ELF-1 (cell line): ENCODE data around the gene NPAS4.
"Not testable (repeated sequence)": the region's sequence is repeated elsewhere in the genome, so short reads cannot be mapped to it uniquely, and the experiment has no call there.

Experiments
- DNase-seq: peaks from one replicate; pipeline ENCODE4 v3.0.0-alpha.2; 2016; ENCODE audit warnings: low read depth, low spot score

The NPAS4 gene

DNA sequence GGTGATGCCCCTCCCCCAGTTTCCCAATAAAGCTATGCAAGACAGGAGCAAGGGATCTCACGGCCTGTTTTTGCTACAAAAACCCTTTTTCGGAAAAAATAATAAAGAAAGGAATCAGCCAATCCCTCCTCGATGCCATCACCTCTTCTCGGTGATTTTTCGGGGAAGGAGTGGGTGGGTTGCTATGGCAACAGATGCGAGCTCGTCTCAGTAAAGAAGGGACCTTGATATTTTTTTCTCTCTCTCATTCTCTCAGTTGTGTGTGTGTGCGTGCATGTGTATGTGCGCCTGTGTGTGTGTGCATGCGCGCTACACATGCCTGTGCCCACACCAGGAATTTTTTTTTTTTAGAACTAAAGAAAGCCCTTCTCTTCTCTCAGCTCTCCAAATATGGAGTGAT, 3.8 kb upstream of the NPAS4 start:
- no peak for DNase-seq

DNA sequence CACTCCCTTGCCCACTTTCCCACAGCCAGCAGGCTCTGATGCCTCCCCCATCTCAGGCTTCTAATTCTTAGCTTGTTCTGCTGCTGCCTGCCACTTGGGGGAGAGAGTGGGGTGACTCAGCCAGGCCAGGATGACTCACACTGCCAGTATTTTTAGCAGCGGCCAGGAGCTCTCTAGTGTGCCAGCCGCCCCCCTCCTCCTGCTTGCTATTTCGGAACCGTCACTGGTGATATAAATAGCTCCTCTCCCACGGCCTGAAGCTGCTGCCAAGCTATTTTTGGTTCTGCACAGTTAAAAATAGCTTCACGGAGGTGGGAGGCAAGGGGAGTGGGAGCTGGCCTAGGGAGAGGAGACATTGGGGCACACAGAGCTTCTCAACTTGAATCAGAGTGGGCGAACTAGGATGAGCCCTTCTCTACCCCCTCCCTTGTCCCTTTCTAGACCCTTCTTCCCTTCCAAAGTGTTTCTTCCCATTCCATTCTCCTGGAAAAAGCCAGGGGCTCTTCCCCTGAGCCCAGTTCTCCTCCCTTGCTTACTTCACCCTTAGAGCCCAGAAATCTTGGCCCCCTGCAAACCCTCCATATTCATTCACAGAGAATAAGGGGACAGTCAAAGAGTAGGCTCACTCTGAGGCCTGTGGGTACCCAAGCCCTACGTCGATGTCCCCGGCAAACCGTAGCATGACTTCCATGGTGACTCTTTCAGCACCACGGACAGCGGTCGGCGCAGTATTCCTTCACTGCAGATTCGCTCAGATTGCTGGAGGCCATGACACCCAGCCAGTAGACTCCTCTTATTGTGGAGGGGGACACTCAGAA, 2.5 kb upstream of the NPAS4 start:
- DNase-seq = peak; percentile 79

DNA sequence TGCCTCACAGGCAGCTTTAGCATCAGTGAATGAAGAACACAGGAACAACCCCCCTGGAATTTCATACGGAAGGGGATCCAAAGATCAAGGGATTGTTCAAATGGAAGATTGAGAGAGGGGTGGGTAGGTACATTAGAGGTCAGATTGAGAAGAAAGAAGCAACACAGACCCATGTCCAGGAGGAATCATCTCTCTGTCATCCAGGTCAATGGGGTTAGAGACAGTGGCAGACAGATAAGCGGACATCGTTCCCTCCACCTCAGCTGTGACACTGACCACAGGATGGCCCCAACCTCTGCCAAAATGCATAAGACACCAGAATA, 1.9 kb upstream of the NPAS4 start:
- no peak for DNase-seq

DNA sequence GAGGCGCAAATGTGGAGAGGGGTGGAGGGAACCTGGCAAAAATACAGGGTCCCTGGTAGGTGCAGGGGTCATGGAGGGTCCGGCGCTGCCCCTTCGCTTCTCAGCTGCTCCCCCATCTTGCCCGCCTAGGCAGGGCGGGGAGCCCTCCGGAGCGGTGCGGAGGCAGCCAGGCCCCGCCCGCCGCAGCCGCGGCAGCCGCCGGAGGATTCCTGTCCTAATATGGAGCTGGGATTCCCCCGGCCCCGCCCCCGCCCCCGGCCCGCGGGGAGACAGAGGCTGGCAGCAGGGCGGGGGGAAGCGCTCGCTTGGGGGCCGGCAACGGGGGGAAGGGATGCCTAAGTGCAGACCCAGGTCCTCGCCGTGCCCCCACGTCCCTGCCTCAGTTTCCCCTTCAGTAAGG, 1.0 kb upstream of the NPAS4 start:
- DNase-seq = peak; percentile 42

DNA sequence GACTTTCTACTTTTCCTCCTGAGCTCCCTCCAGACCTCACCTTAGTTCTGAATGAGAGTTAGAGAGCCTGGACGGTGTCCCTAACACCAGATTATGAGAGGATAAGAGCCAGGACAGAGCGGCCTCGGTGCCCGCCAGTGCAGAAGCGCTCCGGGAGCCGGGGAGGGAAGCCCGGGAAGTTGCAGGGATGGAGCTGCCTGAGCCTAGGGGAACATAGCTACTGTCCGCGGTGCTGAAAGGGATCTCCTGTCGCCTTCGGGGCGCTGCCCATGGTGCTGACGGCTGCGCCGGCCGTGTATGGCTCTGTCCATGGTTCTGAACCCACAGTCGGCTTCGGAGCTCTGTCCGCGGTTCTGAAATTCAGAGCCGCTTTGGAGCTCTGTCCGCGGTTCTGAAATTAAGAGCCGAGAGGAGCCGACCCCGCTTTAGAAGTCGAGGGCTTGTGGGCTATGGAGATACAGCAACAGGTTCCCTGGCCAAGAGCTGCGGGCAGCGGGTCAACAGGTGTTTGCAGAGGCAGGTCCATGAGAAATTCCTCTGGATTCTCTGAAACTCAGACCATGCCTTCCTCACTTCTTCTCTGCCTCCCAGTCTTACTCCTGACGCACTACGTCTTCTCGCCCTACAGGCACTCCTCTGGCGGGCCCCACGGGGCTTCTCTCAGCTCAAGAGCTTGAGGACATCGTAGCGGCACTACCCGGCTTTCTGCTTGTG, 814 bp downstream of the NPAS4 start:
- DNase-seq = peak; percentile 97

DNA sequence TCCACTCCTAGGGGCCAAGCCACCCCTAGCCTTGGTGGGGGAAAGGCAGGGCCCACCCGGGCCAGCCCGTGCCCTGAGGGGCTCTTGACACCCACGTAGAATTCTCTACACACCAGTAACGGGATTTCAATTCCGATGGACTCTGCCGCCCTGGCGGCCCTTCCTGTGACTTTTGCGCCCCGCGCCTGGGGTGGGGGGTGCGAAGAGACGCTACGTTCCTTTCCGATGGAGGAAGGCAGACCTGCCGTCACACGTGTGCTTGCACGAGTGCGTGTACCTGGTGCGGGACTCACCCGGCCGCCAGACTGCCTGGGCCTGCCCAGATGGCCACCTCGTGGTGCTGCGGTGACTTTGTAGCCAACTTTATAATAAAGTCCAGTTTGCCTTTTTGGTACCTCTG, 5.5 kb downstream of the NPAS4 start:
- DNase-seq = no peak

DNA sequence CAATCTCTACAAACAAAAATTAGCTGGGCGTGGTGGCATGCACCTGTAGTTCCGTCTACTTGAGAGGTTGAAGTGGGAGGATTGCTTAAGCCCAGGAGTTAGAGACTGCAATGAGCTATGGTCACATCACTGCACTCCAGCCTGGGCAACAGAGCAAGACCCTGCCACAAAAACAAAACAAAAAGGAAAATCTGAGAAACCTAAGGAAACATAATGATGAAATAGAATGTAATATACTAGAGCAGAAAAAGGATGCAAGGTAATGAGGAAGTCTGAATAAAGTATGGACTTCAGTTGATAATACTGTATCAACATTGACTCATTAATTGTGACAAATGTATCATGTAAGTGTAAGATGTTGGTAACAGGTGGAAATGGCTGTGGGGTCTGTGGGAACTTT, 8.1 kb downstream of the NPAS4 start:
- no peak for DNase-seq

DNA sequence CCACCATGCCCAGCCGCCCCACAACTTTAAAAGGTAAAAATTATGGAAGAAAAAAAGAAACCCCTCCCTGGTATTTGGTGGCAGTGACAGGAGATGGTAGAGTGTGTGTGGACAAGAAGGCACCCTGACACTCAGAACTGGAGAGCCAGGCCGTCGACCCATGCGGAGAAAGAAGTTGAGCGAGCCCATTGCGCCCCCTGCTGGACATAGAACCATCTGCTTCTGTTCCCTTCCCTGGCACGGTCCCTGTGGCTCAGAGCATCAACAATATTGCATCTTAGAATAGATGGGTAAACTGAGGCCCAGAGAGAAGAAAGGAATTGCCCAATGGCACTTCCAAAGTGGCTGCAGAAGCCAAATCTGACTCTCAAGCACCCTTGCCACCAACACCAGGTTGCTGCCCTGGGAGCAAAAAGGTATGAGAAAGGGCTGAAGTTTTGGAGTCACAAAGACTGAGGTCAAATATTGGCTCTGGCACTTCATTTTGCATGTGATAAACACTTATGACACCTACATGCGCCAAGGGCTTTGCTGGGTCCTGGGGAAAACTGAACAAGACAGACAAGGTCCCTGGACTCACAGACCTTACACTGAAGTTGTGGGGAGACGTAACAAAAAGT, 9.3 kb downstream of the NPAS4 start:
- DNase-seq = peak; percentile 82

DNA sequence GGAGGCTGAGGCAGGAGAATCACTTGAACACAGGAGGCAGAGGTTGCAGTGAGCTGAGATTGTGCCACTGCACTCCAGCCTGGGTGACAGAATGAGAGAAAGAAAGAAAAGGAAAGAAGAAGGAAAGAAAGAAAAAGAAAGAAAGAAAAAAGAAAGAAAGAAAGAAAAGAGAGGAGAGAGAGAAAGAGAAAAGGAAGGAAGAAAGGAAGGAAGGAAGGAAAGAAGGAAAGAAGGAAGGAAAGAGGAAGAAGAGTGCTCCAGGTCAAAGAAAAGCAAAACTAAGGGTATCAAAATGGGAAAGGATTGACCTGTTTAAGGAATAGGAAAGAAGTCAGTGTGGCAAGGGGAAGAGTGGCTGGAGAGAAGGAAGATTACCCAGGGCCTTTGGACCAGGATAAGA, 10.5 kb downstream of the NPAS4 start:
- DNase-seq = not testable (repeated sequence)

DNA sequence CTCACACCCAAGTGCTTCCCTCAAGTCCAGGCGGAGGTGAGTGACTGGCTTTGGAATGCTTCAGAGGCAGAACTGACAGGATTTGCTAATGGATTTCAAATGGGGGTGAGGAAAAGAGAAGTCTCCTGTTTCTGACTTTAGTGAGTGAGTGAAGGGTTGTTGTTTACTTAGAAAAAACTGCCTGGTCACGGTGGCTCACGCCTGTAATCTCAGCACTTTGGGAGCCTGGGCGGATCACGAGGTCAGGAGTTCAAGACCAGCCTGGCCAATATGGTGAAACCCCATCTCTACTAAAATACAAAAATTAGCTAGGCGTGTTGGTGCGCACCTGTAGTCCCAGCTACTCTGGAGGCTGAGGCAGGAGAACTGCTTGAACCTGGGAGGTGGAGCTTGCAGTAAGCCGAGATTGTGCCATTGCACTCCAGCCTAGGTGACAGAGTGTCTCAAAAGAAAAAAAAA, 11.1 kb downstream of the NPAS4 start:
- not testable (repeated sequence) for DNase-seq

DNA sequence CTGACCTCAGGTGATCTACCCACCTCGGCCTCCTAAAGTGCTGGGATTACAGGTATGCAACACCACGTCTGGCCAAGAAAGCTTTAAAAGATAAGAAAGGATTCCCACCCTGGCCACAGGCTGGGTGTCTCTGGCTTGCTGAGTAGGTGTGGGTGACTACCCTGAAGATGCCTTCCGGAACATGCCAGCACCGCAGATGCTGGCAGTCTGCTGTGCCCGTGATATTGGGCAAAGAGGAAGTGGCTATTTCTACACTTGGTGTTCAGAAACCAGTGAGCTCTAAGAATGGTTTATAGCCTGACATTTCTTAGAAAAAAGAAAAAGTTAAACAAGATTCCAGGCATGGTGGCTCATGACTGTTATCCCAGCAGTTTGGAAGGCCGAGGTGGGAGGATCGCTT, 11.8 kb downstream of the NPAS4 start:
- DNase-seq = no peak

DNA sequence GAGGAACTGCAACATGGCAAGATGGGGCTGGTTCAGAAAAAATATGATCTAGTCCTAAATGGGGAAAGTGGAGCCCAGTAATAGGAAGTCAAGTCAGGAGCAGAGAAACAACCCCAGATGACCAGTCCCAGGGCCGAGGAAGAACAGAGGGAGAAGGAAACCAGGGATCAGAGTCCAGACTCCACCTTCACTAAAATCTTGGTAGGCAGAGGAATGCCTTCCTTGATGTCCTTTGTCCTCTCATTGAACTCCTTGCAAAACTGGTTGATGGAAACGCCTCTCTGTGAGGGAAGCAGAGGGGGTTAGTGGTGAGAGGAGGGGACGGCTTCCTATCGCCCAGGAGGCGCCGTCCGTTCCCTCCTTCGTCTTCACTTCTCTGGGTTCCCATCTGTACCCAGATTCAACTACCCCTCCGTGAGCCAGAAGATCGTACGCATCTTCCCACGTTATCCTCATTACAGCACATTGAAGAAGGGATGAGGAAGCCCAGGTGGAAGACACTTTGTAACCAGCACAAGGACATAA, 17.2 kb downstream of the NPAS4 start:
- no peak for DNase-seq

DNA sequence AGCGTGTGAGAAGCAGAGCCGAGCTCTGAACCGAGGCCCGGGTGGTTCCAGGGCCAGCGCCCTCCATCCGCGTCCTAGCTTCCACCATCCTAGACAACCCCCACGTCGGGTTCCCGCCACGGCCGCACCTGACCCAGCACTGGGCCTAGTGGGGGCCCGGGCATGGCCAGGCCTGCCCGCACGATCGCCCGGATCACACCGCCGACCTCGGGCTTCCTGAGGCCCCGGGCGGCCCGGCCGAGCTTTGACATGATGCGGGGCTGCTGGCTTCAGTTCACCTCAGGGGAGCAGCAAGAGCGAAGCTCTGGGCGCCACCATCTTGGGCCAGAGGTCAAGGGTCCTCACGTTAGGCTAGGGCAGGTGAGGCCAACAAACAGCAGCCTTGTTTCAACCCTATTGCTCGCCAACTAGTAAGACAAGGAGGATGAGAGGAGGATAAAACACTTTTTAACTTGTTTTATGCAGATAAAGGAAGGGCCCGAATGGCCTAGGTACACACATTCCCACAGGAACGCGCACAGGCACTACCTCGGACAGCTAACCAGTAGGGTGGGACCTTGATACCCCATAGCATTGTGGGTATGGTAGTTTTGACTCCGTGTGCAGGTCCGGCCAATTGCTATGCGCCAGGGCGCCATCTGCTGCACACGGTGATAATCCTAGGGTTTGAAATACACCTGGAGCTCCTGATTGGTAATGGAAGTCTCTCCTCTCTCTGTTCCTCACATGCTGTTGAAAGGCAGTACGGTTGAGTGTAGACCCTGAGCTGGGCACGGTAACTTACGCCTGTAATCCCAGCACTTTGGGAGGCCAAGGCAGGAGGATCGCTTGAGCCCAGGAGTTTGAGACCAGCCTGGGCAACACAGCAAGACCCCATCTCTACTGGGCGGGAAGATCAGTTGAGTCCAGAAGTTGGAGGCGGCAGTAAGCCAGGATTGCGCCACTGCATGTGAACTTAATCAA, 17.9 kb downstream of the NPAS4 start, which contains the start of gene MRPL11:
MRPL11 (minus strand) TSS at position 345 of the 963 bp plus-strand sequence; CDS start at position 251, 94 bp downstream.
- peak; percentile 96 for DNase-seq

DNA sequence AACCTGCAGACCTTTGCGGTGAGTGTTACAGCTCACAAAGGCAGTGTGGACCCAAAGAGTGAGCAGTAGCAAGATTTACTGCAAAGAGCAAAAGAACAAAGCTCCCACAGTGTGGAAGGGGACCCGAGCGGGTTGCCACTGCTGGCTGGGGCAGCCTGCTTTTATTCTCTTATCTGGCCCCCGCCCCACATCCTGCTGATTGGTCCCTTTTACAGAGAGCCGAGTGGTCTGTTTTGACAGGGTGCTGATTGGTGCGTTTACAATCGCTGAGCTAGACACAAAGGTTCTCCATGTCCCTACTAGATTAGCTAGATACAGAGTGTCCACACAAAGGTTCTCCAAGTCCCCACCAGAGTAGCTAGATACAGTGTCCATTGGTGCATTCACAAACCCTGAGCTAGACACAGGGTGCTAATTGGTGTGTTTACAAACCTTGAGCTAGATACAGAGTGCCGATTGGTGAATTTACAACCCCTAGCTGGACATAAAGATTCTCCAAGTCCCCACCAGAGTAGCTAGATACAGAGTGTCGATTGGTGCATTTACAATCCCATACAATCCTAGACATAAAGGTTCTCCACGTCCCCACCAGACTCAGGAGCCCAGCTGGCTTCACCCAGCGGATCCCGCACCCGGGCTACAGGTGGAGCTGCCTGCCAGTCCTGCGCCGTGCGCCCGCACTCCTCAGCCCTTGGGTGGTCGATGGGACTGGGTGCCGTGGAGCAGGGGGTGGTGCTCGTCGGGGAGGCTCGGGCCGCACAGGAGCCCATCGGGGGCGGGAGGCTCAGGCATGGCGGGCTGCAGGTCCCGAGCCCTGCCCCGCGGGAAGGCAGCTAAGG, 19.5 kb downstream of the NPAS4 start:
- DNase-seq = not testable (repeated sequence)

DNA sequence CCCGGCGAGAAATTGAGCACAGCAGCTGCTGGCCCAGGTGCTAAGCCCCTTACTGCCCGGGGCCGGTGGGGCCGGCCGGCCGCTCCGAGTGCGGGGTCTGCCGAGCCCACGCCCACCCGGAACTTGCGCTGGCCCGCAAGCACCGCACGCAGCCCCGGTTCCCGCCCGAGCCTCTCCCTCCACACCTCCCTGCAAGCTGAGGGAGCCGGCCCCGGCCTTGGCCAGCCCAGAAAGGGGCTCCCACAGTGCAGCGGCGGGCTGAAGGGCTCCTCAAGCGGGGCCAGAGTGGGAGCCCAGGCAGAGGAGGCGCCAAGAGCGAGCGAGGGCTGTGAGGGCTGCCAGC, 20.1 kb downstream of the NPAS4 start:
- not testable (repeated sequence) for DNase-seq

DNA sequence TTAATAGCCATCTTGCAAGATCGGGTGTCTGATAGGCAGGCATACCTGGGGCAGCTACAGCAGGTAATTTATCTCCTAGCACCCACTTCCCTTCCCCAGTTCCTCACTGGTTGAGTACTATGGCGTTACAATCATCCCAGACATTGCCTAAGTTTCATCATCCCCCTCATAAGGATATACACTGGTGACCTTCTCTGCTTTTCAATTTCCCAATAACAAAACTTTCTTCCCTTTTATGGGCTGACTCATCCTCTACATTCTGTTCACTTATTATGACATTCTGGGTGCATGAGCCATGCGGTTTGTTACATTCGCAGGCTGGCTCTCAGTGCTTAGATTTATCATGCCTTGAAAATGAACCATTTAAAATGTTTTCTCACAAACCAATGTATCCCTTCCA, 22.8 kb downstream of the NPAS4 start:
- DNase-seq = no peak

DNA sequence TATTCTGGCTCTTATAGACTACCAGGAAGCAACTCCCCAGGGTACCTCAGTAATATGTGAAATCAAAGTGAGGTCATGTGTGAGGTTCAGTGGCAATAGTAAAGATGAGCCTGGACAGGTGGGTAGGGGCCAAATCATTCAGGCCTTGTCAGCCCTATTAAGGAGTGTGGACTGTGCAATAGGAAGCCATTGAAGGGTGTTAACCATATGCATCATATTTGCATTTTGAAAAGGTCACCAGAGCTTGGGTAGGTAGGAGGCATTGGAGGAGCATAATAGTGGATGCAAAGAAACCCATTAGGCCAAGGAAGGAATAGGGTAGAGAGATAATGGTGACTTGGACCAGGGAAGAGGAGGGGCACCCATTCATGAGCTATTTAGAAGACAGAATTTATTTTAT, 26.2 kb downstream of the NPAS4 start:
- no peak for DNase-seq

DNA sequence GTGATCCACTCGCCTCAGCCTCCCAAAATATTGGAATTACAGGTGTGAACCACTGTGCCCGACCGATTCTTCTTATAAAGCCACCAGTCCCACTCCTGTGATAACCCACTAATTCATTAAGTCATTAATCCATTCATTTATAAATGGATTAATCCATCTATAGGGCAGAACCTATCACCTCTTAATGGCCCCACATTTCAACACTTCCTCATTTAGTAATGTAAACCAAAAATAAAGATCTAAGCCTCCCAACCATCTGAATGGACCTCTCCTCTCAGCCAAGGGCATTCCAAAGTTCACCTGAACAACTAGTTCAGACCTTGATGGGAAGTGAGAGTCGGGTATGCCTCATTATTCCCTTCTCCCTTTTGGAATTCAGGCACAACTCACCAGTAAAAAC, 27.7 kb downstream of the NPAS4 start:
- no peak for DNase-seq

DNA sequence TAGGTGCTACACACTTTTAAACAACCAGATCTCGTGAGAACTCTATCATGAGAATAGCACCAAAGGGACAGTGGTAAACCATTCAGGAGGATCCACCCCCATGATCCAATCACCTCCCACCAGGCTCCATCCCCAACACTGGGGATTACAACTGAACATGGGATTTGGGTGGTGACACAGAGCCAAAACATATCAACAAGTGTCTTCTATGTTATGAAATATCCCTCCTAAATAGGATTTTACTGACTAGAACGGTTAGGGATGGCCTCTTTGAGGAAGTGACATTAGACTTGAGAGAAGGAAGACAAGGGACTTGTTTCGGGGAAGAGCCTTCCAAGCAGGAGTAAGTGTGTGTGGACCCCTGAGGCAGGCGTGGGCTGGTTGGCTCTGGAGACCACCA, 29.7 kb downstream of the NPAS4 start:
- DNase-seq = no peak

DNA sequence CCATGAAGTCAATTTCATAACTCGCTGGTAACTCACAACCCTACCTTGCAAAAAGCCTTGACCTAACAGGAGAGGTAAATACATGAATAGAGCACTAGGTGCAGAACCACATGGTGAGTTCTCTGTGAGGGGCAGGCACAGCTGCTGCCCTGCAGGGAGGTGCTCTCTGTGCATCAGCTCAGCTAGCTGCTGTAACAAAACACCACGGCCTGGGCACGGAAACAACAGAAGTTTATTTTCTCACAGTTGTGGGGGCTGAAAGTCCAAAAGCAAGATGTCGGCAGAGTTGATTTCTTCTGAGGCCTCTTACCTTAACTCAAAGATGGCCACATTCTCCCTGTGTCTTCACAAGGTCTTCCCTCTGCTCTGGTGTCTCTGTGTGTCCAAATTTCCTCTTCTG, 30.8 kb downstream of the NPAS4 start:
- no peak for DNase-seq
